Neural progenitor cell (in vitro differentiated cells): Measurements from ENCODE around the gene TMIE. TPM values are rescaled to one million over a fixed set of nuclear protein-coding genes. Genes with fewer than 3 reads are reported as not detected.

Source experiments
- DNase-seq: peaks from one replicate; pipeline ENCODE4 v3.0.0-alpha.2; 2016; ENCODE audit warnings: low spot score
- H2AFZ ChIP-seq: fragments of 200-600 bp; sonication (generic); replicated peaks from 2 replicates; pipeline ENCODE4 v1.6.1; 2016; ENCODE audit warnings: antibody characterized with exemption
- H3F3A ChIP-seq: fragments of 200-600 bp; sonication (generic); 2 replicates; pipeline ENCODE4 v1.6.1; 2016; ENCODE audit warnings: antibody characterized with exemption, low read depth
- H3K27ac ChIP-seq: fragments of 200-600 bp; sonication (generic); 2 replicates; pipeline ENCODE4 v1.5.1; 2016; ENCODE audit warnings: mild to moderate bottlenecking
- H3K27me3 ChIP-seq: fragments of 200-600 bp; sonication (generic); 2 replicates; pipeline ENCODE4 v1.6.1; 2016; ENCODE audit warnings: mild to moderate bottlenecking, moderate library complexity
- H3K36me3 ChIP-seq: fragments of 200-600 bp; sonication (generic); 2 replicates; pipeline ENCODE4 v1.5.1; 2016
- H3K4me1 ChIP-seq: fragments of 200-600 bp; sonication (generic); 2 replicates; pipeline ENCODE4 v1.6.1; 2016; ENCODE audit warnings: mixed run types
- H3K4me2 ChIP-seq: fragments of 200-600 bp; sonication (generic); 2 replicates; pipeline ENCODE4 v1.6.1; 2016
- H3K4me3 ChIP-seq: fragments of 200-600 bp; sonication (generic); 2 replicates; pipeline ENCODE4 v1.5.1; 2016
- H3K79me2 ChIP-seq: fragments of 200-600 bp; sonication (generic); 2 replicates; pipeline ENCODE4 v1.6.1; 2016; ENCODE audit warnings: low read depth
- H3K9ac ChIP-seq: fragments of 200-600 bp; sonication (generic); 2 replicates; pipeline ENCODE4 v1.6.1; 2016
- H3K9me3 ChIP-seq: fragments of 200-600 bp; sonication (generic); 2 replicates; pipeline ENCODE4 v1.5.1; 2016; ENCODE audit warnings: low read depth
- H4K20me1 ChIP-seq: fragments of 200-600 bp; sonication (generic); 2 replicates; pipeline ENCODE4 v1.6.1; 2016; ENCODE audit warnings: low read depth
- H3K27ac Mint-ChIP-seq: 3 replicates; pipeline ENCODE4 v1.8.0; 2021; ENCODE audit warnings: mixed read lengths
- H3K27me3 Mint-ChIP-seq: 2 replicates; pipeline ENCODE4 v1.8.0; 2022; ENCODE audit warnings: low read depth, mild to moderate bottlenecking, inconsistent platforms, moderate library complexity, mixed read lengths; ENCODE audit not compliant: insufficient read depth
- H3K36me3 Mint-ChIP-seq: 3 replicates; pipeline ENCODE4 v1.8.0; 2021; ENCODE audit warnings: mixed read lengths
- H3K4me1 Mint-ChIP-seq: 3 replicates; pipeline ENCODE4 v1.8.0; 2021; ENCODE audit warnings: mixed read lengths
- H3K4me3 Mint-ChIP-seq: 3 replicates; pipeline ENCODE4 v1.8.0; 2021; ENCODE audit warnings: mild to moderate bottlenecking, moderate library complexity, mixed read lengths
- H3K9me3 Mint-ChIP-seq: 3 replicates; pipeline ENCODE4 v1.8.0; 2020; ENCODE audit warnings: mixed read lengths
- CTCF ChIP-seq: fragments of 200-600 bp; sonication (generic); IDR thresholded peaks from 2 replicates; pipeline ENCODE4 v1.5.1; 2017; ENCODE audit warnings: antibody characterized with exemption, mild to moderate bottlenecking
- EZH2 ChIP-seq: fragments of 200-600 bp; sonication (generic); IDR thresholded peaks from 2 replicates; pipeline ENCODE4 v1.6.1; 2017; ENCODE audit warnings: antibody characterized with exemption, mild to moderate bottlenecking, moderate library complexity
- EZH2phosphoT487 ChIP-seq: fragments of 200-600 bp; sonication (generic); IDR thresholded peaks from 2 replicates; pipeline ENCODE4 v1.6.1; 2017; ENCODE audit warnings: antibody characterized with exemption
- total RNA-seq: library from RNA; depleted of rRNA; stranded (reverse); fragments of >200 nt; gene quantifications from 2 replicates; pipeline ENCODE4 v1.2.3, GENCODE V29; 2015; ENCODE audit warnings: low replicate concordance

The TMIE gene
- total RNA-seq, 1 donor from 2014 or later, result not detected

GRCh38 chr3:46664188-46664970, 36.8 kb upstream of the TMIE start:
- no peaks in the 10 kb centered on the region for H3K9me3 ChIP-seq
- no peak overlapping the region for H3K4me3 ChIP-seq
- H3K36me3 ChIP-seq, result no peaks in the 10 kb centered on the region
- Mint-ChIP-seq H3K4me1 (peaks cover 44% of the 10 kb centered on the region), H3K27me3 (peaks cover 18% of the 10 kb centered on the region), H3K27ac (no peak overlapping the region), H3K36me3 (no peaks in the 10 kb centered on the region), H3K4me3 (no peak overlapping the region), H3K9me3 (no peaks in the 10 kb centered on the region)
- no peaks in the 10 kb centered on the region for H3F3A ChIP-seq
- H3K27me3 ChIP-seq, result no peaks in the 10 kb centered on the region
- H3K79me2 ChIP-seq, result no peaks in the 10 kb centered on the region
- H3K27ac ChIP-seq, result no peak overlapping the region
- H4K20me1 ChIP-seq, result no peaks in the 10 kb centered on the region
- H2AFZ ChIP-seq, result no peak overlapping the region
- no peak for TF ChIP-seq EZH2
- no peak for TF ChIP-seq EZH2phosphoT487
- TF ChIP-seq CTCF, result no peak
- H3K4me1 ChIP-seq, result peaks cover 40% of the 10 kb centered on the region
- no peak overlapping the region for H3K4me2 ChIP-seq
- DNase-seq, result no peak
- no peak overlapping the region for H3K9ac ChIP-seq

- no peak overlapping the region for H3K4me3 Mint-ChIP-seq
- Histone ChIP-seq H3K4me2 (no peak overlapping the region), H3K79me2 (no peaks in the 10 kb centered on the region), H4K20me1 (no peaks in the 10 kb centered on the region), H3F3A (no peaks in the 10 kb centered on the region), H3K4me3 (no peak overlapping the region), H3K27me3 (no peaks in the 10 kb centered on the region), H3K4me1 (peaks cover 32% of the 10 kb centered on the region), H3K27ac (no peak overlapping the region), H3K9me3 (no peaks in the 10 kb centered on the region), H2AFZ (no peak overlapping the region), H3K36me3 (no peaks in the 10 kb centered on the region), H3K9ac (no peak overlapping the region)
- TF ChIP-seq EZH2 (no peak), CTCF (no peak), EZH2phosphoT487 (no peak)
- no peaks in the 10 kb centered on the region for H3K36me3 Mint-ChIP-seq
- H3K27me3 Mint-ChIP-seq, result peaks cover 18% of the 10 kb centered on the region
- no peaks in the 10 kb centered on the region for H3K9me3 Mint-ChIP-seq
- no peak overlapping the region for H3K27ac Mint-ChIP-seq
- H3K4me1 Mint-ChIP-seq, result peaks cover 36% of the 10 kb centered on the region
- no peak for DNase-seq
These were observed 36.0 kb upstream of the TMIE start for GRCh38 chr3:46664971-46665762.

- H3K79me2 ChIP-seq, result no peaks in the 10 kb centered on the region
- Mint-ChIP-seq H3K4me3 (no peak overlapping the region), H3K36me3 (no peaks in the 10 kb centered on the region), H3K27me3 (peaks cover 18% of the 10 kb centered on the region), H3K27ac (no peak overlapping the region), H3K4me1 (peaks cover 29% of the 10 kb centered on the region), H3K9me3 (no peaks in the 10 kb centered on the region)
- H3K9ac ChIP-seq, result no peak overlapping the region
- H3F3A ChIP-seq, result no peaks in the 10 kb centered on the region
- peaks cover 29% of the 10 kb centered on the region for H3K4me1 ChIP-seq
- no peaks in the 10 kb centered on the region for H3K36me3 ChIP-seq
- no peak overlapping the region for H3K4me2 ChIP-seq
- H3K9me3 ChIP-seq, result no peaks in the 10 kb centered on the region
- no peaks in the 10 kb centered on the region for H4K20me1 ChIP-seq
- no peak overlapping the region for H3K27ac ChIP-seq
- TF ChIP-seq CTCF, result no peak
- no peak overlapping the region for H3K4me3 ChIP-seq
- no peak for DNase-seq
- H3K27me3 ChIP-seq, result no peaks in the 10 kb centered on the region
- no peak overlapping the region for H2AFZ ChIP-seq
These were observed 35.3 kb upstream of the TMIE start for GRCh38 chr3:46665763-46666452.
